Measurements from ENCODE around the gene NEDD9. TPM values are rescaled to one million over a fixed set of nuclear protein-coding genes. Genes with fewer than 3 reads are reported as not detected.

The NEDD9 gene
- total and polyA plus RNA-seq, 2 of the 13 experiments (the other 11 are each of a cell fraction or from before 2014, with no cell fraction given) = 27.1 to 389 TPM

GRCh38 chr6:11212664-11213063 lies 19.8 kb downstream of the NEDD9 start (continued):
- TF ChIP-seq PAF1 (CRISPR knock-in tag; IDR thresholded peaks at IDR 0.05) (peak; percentile 74; the same call in 1 of the 2 replicates), CEBPB (IDR thresholded peaks at IDR 0.05; ENCODE audit: borderline replicate concordance, low read depth, low read length) (peak; percentile 52), GPBP1L1 (CRISPR knock-in tag; IDR thresholded peaks at IDR 0.05) (no peak), MED1 (CRISPR knock-in tag; IDR thresholded peaks at IDR 0.05) (0 out of 2 replicates have a peak, but pooled peaks have one; percentile 6), ZNF589 (CRISPR knock-in tag; conservative IDR thresholded peaks at IDR 0.05) (0 out of 2 replicates have a peak, but pooled peaks have one; percentile 23)
- TF ChIP-seq, protein P1, sequence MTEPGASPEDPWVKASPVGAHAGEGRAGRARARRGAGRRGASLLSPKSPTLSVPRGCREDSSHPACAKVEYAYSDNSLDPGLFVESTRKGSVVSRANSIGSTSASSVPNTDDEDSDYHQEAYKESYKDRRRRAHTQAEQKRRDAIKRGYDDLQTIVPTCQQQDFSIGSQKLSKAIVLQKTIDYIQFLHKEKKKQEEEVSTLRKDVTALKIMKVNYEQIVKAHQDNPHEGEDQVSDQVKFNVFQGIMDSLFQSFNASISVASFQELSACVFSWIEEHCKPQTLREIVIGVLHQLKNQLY (CRISPR knock-in tag; IDR thresholded peaks at IDR 0.05) = no peak

- WGBS (ENCODE audit: low lambda C conversion rate) = 90% methylated on average over 2 of the region's 2 CpGs
- peak overlapping the region; percentile 15 for H3K27ac ChIP-seq (ENCODE audit: extremely low read length, insufficient read depth, low read length)
- ChIA-PET CTCF (ENCODE audit: low intra/inter-chr PET ratio, low total read pairs) (no interaction called here), POLR2A (no interaction called here)
- H3K4me3 ChIP-seq (replicated peaks in 1 of 3; ENCODE audit: insufficient read depth in 1 of 3, low read depth in 2 of 3, low read length in 3 of 3) = no peak overlapping the region
- ATAC-seq (no peak), DNase-seq (ENCODE audit: low spot score) (no peak), FAIRE-seq (no peak)
- in situ Hi-C loops (cut with HindIII; ENCODE audit: extremely low pct_ligation_motif_present, low pct_unique_long_range_greater_than_20kb) = no loop called here
- H3K9ac ChIP-seq (ENCODE audit: insufficient read depth, low read depth, low read length) = no peak overlapping the region; the same call in 1 of the 2 replicates
- peak overlapping the region; percentile 32; the same call in 1 of the 2 replicates for H3K4me2 ChIP-seq (ENCODE audit: low read depth, low read length)
- peaks cover 56 to 97% of the 10 kb centered on the region in 2 experiments for H3K36me3 ChIP-seq (replicated peaks in 1 of 2; ENCODE audit: control insufficient read depth in 1 of 2, insufficient read depth in 2 of 2, low read length in 2 of 2)
- peaks cover 100% of the 10 kb centered on the region for H4K20me1 ChIP-seq (ENCODE audit: insufficient read depth, low read length)
- H2AFZ ChIP-seq (ENCODE audit: low read length) = no peak overlapping the region
- peaks cover 100% of the 10 kb centered on the region for H3K79me2 ChIP-seq (ENCODE audit: insufficient read depth, low read length)
- H3K4me1 ChIP-seq (ENCODE audit: insufficient read depth, low read length) = peaks cover 100% of the 10 kb centered on the region
- intact Hi-C loops (cut with micrococcal nuclease; ENCODE audit: unreplicated experiment) = no loop called here
- no peaks in the 10 kb centered on the region for H3K27me3 ChIP-seq (ENCODE audit: control insufficient read depth in 1 of 2, insufficient read depth in 2 of 2, low read length in 2 of 2)
- BruUV-seq (replicated peaks) = no TSS peak
- no peaks in the 10 kb centered on the region for H3K9me3 ChIP-seq (ENCODE audit: low read length)
- TF ChIP-seq MLLT10 (CRISPR knock-in tag; IDR thresholded peaks at IDR 0.05) (no peak), ZFX (CRISPR knock-in tag; IDR thresholded peaks at IDR 0.05; ENCODE audit: low read depth) (peak; percentile 29; the same call in 1 of the 2 replicates), NFE2L2 (IDR thresholded peaks at IDR 0.05; ENCODE audit: low read length) (no peak), ZC3H13 (CRISPR knock-in tag; IDR thresholded peaks at IDR 0.05) (peak; percentile 40; the same call in 1 of the 2 replicates), HHEX (CRISPR knock-in tag; IDR thresholded peaks at IDR 0.05) (no peak), ZNF280D (CRISPR knock-in tag; IDR thresholded peaks at IDR 0.05) (no peak), GZF1 (CRISPR knock-in tag; IDR thresholded peaks at IDR 0.05) (no peak), GPBP1L1 (CRISPR knock-in tag; IDR thresholded peaks at IDR 0.05) (no peak), RCOR2 (CRISPR knock-in tag; IDR thresholded peaks at IDR 0.05) (no peak), ZNF296 (CRISPR knock-in tag; conservative IDR thresholded peaks at IDR 0.05) (no peak), MEIS2 (CRISPR knock-in tag; IDR thresholded peaks at IDR 0.05) (no peak)
- TF ChIP-seq, protein P2, sequence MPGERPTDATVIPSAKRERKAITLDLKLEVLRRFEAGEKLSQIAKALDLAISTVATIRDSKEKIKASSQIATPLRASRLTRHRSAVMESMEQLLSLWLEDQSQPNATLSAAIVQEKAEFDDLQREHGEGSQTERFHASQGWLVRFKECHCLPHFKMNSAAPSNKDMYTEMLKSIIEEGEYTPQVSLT (CRISPR knock-in tag; IDR thresholded peaks at IDR 0.05; ENCODE audit: borderline replicate concordance, low read depth) = no peak
Measured at GRCh38 chr6:11211254-11211653, 21.2 kb downstream of the NEDD9 start.

Data from HepG2 (cell line).